GM19238 (cell line): ENCODE data around the gene PCSK2.
A peak's percentile ranks its signal among the peaks of the same experiment; 100 is the strongest.

ENCODE experiments used
- DNase-seq: peaks from one replicate; pipeline ENCODE4 v3.0.0; 2011; ENCODE audit warnings: low spot score; ENCODE audit not compliant: insufficient read length

The PCSK2 gene

DNA sequence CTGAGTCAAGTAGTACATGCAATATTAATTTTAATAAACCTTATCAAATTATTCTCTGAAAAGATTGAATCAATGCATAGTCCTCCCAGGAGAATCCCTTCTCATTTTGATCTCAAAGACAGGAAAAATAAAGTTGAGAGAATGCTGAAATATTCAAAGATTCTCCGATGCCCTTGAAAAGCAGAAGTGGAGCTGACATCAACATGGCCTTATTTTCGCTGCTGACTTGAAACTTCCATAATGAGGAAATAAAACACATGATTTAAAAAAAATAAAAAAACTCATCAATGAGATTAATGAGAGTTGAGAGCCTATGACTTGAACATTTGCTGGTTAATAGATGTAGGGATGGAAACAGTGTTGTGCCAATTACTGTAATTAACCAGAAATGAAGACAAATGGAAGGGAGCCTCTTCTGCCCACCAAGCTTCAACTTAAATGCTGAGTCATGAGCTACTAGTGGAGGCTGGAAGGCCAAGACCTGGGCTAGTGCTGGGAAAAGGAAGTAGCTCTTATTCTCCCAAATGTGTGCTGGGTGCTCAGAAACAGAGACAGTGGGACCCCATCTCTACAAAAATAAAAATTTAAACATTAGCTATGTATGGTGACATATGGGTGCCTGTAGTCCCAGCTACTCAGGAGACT, 164.4 kb downstream of the PCSK2 start:
- no peak for DNase-seq

DNA sequence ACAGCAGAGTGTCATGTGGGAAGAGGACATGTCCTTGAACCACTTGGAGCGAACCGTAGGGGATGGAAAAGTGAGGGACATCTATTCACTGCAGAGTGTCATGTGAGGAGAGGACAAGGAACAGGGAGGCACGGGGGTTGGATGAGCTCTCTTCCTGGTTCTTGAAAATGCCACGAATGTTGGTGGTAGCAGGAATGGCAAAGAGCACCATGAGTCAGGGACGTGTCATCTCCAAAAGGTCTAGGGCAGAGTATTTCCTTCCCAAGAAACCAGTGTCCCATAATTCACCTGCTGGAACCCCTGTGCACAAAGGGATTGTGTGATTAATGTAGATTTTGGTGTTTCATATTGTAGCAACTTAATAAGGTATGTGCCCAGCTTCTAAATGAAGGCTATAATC, 167.6 kb downstream of the PCSK2 start:
- DNase-seq = no peak

DNA sequence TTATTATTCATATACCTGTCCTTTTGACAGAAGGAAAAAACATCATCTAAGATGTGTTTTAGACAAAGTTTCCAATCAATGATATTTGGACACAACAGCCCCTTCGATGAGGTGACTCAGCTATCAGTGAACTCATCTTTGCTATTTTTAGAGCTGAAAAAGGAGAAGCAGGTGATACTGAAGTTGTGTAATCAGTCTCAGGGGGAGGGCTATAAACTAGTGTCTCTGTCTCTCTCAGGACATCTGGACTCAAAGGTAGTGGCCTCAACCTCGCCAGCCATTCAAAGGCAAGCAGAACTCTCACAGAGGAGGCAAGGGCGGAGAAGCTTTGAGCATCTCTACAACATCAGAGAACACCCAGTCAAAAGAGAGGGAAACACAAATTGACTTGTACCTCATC, 168.9 kb downstream of the PCSK2 start:
- DNase-seq = no peak

DNA sequence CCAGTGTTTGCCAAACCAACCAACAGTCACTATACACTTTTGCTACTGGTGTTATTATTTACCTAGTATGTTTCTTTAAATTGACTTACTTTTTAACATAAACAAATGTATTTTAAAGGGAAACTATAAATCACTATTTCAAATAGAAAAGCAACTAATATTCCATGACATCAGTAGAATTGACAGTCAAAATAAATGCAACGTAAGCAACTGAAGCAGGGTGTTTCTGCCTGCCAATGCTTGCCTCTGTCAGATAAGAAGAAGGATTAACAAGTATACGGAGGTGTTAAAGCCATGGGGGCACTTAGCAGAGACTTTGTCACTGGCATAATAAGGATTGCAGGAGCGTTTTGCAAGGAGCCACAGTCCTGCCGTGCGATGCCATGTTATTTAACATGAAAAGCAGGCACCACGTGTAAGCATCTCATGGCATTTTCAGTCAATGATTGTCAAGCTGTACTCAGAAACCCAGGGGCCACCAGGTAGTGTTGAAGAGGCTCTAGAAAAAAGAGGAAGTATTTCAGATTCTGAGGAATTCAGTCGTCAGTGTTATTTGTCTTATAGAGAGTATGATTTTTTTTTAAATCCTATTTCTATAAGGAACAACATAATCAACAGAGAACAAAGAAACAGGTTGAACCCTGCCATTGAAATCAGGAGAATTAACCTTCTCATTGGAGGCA, 172.6 kb downstream of the PCSK2 start:
- DNase-seq = no peak

DNA sequence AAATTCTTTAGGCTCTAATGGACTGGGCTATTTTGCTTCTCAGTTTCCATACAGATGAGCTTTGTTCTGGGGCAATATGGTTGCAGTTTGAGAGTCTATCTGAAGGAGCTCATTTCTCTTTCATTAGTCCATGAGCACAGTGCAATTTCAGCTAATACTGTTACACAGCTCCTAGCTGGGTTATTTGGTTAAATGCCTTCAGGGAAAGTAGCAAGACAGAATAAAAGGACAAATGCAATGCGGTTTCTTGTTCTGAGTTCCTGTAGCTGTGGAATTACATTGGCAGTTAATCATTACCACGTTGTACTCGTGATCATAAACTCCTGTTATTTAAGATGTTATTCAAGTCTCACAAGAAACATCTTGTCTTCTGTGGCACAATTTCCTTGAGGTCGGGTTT, 176.6 kb downstream of the PCSK2 start:
- no peak for DNase-seq

DNA sequence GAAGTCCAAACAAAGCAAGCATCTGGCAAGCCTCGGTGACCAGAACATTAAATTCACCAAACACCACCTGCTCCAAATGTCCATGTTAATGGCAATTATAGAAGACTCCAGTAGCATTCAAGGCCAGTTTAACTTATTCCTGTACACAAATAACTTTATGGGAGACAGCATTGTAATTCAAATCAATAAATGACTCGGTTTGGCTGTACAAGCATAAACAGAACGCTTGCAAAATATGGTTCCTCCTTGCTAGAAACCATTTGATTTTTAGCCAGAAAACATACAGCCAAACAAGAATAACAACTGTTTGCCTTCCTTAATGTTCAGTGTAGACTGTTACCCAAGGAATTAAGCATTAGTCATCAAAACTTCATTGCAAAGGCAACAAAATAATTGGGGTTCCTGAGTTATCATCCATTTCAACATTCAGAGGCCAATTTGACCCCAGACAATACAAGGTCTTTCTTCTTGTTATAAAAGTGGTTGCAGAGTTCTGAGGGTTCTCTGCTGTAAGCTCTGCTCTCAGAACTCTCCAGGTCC, 179.3 kb downstream of the PCSK2 start:
- no peak for DNase-seq

DNA sequence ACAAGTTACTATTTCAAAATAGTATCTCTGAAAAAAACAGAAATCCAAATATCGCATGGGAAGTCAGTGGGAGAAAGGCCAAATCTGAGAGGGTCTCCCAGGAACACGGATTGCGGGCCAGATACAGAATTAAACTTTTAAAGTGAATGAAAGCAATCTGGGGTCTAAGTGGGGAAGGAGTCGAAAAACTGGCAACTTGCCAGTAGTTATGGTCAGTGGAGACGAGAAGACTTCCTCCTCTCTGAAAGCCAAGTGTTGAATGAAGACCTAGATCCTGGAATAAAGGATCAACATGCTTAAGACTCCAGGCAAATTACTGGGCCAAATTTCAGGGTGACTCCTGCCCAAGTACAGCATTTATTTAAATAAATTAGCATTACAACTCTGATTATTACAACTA, 180.7 kb downstream of the PCSK2 start:
- DNase-seq = no peak

DNA sequence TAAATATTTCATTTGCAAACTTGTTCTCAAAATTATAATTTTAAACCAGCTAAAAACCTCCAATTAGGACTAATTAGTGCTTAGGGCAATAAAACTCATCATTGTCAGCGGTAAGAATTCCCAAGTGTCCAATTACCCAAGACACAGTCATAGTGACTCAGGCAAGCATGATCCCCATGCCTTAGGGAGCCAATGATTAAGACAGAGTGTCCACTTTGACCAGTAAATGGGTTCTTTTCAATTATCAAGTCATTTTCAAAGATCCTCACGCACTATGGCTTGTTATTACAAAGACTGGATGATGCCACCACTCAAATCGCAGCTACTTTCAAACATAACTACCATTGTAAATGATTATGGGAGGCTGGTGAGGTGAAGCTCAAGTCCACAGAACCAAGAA, 190.4 kb downstream of the PCSK2 start:
- DNase-seq = no peak

DNA sequence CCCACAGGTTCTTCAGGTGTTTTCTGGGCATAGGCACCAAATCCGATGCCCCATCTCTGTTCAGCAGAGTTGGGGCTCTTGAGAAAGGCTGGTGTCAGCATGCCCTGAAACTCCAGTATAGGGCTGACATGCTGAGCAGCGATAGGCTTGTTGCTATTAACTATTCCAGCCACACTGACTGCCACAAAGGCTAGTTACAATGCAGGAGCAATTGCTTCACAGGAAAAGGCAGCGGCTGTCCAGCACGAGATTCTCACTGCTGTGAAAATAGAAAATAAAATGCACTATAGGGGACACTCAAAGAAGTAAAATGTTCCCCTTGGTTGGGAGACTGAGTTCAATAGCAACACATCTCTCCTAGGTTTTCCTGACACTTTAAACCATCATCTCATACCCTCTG, 191.9 kb downstream of the PCSK2 start:
- DNase-seq = no peak

DNA sequence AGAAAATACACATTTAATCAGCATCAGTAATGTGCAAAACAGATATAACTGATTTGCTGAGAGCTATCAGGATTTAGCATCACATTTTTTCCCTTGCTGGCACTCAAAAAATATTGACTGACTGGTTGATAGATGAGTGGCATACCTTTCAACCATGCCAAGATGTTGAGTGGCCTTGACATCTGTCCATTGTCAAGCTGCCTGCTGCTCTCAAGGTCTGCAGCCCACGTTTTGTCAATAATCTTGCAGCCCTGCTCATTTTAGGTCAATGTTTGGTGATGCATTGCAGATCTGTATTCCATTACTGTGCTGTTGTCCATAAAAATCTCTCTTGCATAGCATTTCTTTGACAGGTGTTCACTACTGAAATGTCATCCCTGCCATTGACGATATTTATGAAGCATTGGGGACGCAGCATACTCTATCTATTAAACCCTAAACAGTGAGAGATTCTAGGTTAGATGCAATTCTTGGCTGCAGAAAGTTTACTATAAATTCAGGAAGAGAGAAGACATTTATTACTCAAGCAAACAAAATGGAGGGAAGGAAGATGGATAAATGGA, 192.7 kb downstream of the PCSK2 start:
- DNase-seq = no peak

DNA sequence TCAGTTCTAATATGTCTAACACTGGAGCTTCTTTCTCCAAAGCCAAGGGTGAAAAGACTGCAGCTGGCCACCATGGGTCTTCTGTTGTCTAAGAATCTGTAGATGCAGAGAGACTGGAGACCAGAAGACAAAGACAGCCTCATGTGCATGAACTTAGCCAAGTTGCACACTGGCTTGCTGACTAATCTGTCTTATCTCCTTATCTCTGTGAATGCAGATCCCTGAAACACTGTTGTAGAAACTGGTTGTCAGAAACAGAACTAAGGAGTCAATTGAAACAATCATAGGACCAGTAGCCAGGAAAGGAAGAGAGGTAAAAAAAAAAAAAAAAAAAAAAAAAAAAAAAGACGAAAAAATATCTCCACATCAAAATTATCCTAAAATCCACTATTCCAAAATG, 194.7 kb downstream of the PCSK2 start:
- DNase-seq = no peak

DNA sequence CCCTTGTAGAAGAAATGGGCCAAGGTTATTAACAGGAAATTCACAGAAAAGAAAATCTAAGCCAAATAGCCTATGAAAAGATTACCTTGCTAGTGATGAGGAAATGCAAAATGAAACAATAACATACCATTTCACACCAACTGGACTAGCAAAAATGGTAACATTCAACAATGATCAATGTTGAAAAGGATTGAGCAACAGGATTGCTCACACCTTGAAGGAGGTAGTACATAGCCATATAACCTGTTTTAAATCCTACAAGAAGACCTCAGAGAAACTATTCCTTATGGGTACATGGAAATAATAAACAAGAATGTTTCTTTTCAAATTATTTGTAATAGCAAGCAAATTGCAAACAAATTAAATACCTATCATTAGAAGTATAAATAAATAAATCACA, 196.9 kb downstream of the PCSK2 start:
- no peak for DNase-seq

DNA sequence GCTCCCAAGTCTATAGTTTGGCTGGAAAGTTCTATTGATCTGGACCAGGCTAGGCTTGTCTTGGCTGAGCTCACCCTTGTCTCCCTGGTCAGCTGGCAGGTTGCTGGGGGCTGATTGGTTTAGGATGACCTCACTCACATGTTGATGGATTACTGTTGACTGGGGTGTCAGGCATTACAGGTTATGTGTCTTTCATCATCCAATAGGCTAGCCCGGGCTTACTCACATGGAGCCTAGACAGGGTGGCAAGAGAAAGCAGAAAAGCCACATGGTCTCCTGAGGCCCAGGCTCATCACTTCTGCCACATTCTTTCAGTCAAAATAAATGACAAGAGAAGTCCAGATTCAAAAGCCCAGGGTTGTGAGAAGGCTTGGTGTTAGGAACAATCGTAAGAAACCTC, 200.8 kb downstream of the PCSK2 start:
- no peak for DNase-seq

DNA sequence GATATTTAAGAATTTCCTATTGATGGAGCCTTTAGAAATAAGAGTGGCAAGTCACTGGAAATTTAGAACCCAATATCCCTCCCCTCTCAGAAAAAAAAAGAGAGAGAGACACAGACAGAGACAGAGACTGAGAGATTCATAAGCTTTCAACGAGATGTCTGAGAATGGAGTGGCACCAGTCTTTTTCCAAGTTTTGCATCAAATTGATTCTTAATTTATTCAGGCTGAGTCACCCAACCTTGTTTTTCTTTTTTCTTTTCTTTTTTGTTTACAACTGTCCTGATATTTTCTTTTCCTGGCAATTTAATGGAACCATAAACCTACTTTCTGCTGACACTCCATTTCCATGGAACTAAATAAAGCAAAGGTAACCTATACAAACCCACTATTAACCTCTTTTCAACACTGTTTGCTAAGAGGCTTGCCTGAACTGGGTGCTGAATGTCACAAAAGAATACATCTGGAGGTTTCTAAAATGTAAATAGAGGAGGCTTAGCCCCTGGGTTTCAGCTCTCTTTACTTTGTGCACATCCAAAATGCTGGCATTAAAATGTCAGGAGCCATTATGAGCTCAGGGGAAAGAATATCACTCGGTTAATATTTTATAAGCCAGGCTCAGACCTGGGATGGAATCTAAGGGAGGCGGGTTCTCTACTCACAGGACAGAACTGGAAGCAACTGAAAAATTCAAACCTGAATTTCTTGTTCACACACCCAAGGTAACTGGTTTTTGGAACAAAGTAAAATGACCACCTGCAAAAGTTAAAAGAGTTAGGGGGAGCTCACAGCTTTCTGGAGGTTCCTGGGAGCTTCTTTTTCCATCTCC, 203.5 kb downstream of the PCSK2 start:
- no peak for DNase-seq

DNA sequence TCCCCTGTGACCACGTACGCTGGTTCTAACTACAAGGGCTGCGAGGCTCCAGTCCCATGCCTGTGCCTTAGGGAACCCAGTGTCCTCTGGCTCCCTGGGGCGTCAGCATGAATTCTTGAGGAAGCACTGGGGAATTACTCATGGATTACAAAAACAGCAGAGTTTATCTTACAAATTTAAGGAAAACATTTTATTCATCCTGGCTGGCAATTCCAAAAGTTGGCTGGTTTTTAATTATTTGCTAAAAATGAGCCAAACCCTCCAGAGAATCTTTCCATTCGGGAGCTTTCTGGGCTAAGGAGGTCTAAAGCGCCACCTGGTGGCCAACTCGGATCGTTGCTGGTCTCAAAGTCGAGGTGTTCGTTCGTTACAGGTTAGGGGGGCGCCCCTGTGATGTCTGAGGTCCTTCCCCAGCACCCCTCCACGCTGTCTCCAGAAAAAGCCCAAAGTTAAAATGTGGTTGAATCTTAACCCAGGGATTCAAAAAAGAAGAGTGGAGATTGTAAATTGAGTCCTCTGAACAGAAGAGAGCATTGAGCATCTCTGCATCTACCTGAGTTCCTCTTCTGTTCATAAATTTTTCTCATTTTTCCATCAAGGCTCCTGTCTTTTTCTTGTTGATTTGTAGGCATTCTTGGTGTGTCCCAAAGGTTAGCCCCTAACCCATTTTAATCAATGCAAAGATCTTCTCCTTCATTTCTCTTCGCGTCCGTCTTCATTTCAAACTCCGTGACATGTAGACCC, 205.0 kb downstream of the PCSK2 start:
- DNase-seq = peak; percentile 35

DNA sequence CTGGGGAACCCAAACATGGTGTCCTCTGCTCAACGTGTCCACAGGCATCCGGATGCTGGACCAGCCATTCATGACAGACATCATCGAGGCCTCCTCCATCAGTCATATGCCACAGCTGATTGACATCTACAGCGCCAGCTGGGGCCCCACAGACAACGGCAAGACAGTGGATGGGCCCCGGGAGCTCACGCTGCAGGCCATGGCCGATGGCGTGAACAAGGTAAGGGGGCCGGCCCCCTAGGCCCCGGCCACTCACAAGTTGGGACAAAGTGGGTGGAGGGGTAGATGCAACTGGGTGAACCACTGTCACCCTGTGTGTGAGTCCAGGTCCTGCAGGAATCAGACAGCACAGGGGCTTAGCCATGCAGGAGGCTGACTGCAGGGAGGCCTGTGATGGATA, 209.8 kb downstream of the PCSK2 start:
- no peak for DNase-seq

DNA sequence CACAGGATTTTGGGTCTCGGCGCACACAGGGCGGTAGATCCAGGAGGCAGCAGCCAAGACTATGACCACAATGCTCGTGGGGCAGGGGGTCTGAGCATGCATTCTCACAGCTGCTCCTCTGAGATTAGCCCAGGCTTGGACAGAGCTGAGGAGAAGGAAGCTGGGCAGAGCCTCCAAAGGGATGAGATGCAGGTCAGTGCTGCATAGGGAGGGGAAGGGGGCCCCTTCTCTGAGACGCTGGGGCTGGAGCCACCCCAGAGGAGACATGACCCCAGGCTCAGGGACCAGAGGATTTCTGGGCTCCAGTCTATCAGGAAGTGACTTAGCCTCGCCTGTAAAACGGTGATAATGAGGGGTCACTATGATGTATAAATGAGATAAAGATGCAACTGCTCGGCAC, 210.4 kb downstream of the PCSK2 start:
- no peak for DNase-seq

DNA sequence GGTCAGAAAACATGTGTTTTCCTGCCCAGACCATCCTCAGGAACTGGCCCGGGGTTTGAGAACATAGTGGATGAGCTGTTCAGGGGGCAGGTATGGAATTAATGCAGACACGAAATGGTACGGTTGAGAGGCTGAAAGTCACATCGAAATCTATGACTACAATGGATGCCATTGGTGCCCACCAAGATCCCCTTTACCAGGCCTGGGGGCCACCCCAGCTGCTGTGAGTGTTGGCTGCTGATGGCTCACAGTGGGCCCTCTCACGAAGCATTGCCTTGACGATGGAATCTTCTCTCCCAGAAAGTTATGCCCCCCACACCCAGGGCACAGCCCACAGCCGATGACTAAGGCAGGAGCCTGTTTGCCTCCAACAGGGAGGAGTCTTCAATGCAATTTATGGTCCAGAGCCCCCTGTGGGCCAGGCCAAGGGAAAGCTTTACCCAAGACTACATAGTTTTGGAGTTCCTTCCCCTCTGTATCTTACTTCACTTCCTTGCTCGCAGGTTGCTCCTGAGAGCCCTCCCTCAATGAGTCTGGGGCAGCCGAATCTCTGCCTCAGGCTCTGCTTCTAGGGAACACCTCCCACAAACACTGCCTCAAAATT, 211.7 kb downstream of the PCSK2 start:
- DNase-seq = no peak

DNA sequence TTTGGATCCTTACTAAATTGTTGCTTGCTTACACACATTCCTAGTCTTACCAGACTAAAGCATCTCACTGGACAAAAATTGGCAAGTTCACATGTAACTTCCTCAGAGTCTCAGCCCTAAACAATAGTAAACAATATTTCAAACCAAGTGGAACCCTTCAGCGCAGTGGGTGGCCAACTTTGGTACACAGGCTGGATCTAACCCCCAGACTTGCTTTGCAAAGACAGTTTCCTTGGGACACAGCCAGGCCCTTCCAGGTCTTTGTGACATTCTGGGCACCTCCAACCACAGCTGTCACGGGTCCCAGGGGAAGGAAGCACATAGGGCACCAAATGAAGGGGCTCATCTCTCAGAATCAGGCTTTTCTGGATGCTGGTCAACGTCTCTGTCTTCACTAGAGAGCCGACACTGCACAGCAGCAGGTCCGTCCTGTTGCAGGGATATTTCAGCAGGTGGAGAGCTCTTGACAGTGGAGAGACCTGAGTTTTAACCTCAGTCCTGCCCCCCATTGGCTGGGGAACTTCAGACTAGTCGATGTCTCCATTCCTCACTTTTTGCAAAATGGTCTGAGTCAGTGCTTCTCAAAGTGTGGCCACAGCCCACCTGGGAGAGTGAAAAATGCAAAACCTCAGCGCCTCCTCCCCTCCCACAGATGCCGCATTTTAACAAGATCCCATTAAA, 212.9 kb downstream of the PCSK2 start:
- no peak for DNase-seq

DNA sequence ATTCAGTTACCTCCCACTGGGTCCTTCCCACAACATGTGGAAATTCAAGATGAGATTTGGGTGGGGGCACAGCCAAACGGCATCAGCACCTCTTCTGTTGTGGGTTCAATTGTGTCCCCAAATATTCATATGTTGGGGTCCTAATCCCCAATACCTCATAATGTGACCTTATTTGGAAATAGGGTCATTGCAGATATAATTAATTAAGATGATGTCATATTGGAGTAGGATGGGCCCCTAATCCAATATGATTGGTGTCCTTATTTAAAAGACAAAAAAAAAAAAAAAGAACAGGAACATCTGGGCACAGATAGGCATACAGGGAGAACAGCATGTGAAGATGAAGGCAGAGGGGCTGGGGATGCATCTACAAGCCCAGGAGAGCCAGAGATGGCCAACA, 214.9 kb downstream of the PCSK2 start:
- no peak for DNase-seq
